ENCODE results near the gene SCML2. TPM values are rescaled to one million over a fixed set of nuclear protein-coding genes. Genes with fewer than 3 reads are reported as not detected.

Gene SCML2
- total RNA-seq, 4 donors from 2014 or later = 2.1 to 3.8 (median 3.0) TPM

GRCh38 chrX:18291006-18291545, 63.4 kb downstream of the SCML2 start:
- Histone ChIP-seq H3K27me3 (no peaks in the 10 kb centered on the region), H3K4me3 (replicated peaks in 1 of 3) (no peak overlapping the region), H3K9me3 (no peaks in the 10 kb centered on the region), H3K27ac (no peak overlapping the region), H3K4me1 (no peaks in the 10 kb centered on the region), H3K36me3 (no peaks in the 10 kb centered on the region)
- intact Hi-C loops (cut with DNase I) = no loop called here
- WGBS, 2 donors = 58 to 67% methylated on average over 7 of the region's 7 CpGs
- no peak for DNase-seq
- TF ChIP-seq CTCF (IDR thresholded peaks at IDR 0.05) (no peak), POLR2A (IDR thresholded peaks at IDR 0.05) (no peak)

DNA sequence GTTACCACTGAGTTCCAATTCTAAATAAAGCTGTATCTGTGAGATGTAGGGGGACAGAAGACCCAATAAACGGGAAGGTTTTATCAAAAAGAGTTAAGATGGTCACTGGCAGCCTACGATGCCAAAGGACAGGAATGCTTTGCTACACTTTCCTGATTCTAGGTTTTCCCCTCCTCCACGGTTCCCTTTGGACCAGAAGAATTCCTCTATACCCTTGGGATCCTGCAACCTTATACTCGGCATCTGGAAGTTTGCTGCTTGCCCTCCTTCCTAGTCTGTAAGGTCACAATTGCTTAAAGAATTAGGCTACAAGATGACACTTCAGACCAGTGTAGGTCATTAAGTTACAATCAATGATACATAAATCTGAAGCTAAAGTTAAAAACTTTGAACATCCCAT, 64.3 kb downstream of the SCML2 start:
- Histone ChIP-seq H3K36me3 (no peaks in the 10 kb centered on the region), H3K9me3 (no peaks in the 10 kb centered on the region), H3K27ac (no peak overlapping the region), H3K4me3 (replicated peaks in 1 of 3) (no peak overlapping the region), H3K4me1 (no peaks in the 10 kb centered on the region), H3K27me3 (no peaks in the 10 kb centered on the region)
- no peak for TF ChIP-seq POLR2A (IDR thresholded peaks at IDR 0.05)
- no peak for TF ChIP-seq CTCF (IDR thresholded peaks at IDR 0.05)
- 74 to 88% methylated on average over 4 of the region's 4 CpGs for WGBS, 2 donors
- no peak for DNase-seq
- intact Hi-C loops (cut with DNase I) = no loop called here

DNA sequence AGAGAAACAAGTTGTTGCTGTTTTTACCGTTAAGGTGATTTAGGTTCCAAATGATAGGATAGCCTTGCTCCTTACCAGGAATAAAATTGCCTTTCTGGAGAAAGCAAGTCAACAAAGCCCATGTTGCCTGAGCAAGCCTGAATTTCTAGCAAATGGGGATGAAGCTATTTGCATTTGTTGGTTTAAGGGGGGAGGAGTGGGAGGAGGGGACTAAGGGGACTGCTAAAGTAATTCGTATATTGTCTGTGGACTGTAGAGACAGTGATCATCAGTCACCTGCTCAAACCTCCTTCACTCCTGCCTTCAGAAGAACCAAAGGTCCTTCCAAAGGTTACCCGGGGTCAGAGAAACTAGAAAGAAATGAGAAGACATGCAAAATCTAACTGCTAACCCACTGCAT, 65.8 kb downstream of the SCML2 start:
- no peak for DNase-seq
- TF ChIP-seq CTCF (IDR thresholded peaks at IDR 0.05) = no peak
- TF ChIP-seq POLR2A (IDR thresholded peaks at IDR 0.05) = no peak
- no peaks in the 10 kb centered on the region for H3K9me3 ChIP-seq
- H3K27ac ChIP-seq = no peak overlapping the region
- intact Hi-C loops (cut with DNase I) = no loop called here
- no peak overlapping the region for H3K4me3 ChIP-seq (replicated peaks in 1 of 3)
- no peaks in the 10 kb centered on the region for H3K36me3 ChIP-seq
- no peaks in the 10 kb centered on the region for H3K27me3 ChIP-seq
- no peaks in the 10 kb centered on the region for H3K4me1 ChIP-seq
- WGBS, 2 donors = 87 to 90% methylated on average over 3 of the region's 3 CpGs

DNA sequence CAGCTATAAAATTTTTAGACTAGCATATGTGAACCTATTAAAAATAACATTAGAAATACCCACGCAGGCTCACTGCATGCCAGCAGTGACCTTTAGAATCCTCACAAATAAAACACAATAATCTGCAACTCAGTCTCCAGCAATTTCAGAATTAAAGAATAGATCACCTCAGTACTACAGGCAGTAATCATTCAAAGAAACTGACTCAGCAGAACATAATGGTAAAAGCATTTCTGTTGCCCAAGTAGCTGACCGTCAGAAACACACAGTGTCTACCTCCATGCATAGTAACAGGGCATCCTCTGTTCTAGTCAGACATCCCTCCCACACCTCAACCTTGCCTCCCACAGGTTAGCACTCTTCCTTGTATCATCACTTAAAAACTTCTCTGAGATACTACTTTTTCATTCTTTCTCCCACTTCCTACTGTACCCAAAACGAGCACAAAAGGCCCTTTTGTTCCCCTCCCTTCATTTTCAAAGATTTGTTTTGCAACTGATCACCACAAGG, 68.1 kb downstream of the SCML2 start:
- intact Hi-C loops (cut with DNase I) = no loop called here
- no peak for DNase-seq
- Histone ChIP-seq H3K4me3 (replicated peaks in 1 of 3) (no peak overlapping the region), H3K27me3 (no peaks in the 10 kb centered on the region), H3K36me3 (no peaks in the 10 kb centered on the region), H3K27ac (no peak overlapping the region), H3K4me1 (no peaks in the 10 kb centered on the region), H3K9me3 (no peaks in the 10 kb centered on the region)
- WGBS, 2 donors = 80 to 88% methylated on average over 3 of the region's 3 CpGs
- TF ChIP-seq POLR2A (IDR thresholded peaks at IDR 0.05) (no peak), CTCF (IDR thresholded peaks at IDR 0.05) (no peak)

DNA sequence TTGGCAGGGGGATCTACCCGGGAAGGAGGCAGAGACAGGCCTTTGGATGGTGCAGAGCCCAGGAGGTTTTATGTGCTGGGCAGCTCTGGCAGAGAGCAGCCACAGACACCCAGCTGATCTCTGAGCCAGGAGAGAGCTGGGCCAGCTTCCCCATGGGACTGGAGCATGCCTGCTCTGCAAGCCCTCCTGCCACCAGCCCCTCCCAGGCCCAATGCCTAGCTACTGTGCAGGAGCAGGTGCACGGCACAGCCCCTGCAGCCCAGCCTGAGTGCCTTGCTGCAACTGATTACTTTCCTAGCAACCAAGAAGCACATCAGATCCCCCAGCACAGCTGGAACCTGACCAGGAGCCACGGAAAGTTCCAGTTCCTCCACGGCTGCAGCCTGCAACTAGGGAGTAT, 76.0 kb downstream of the SCML2 start:
- DNase-seq = no peak
- Histone ChIP-seq H3K9me3 (no peaks in the 10 kb centered on the region), H3K27me3 (no peaks in the 10 kb centered on the region), H3K4me1 (no peaks in the 10 kb centered on the region), H3K36me3 (no peaks in the 10 kb centered on the region), H3K27ac (no peak overlapping the region), H3K4me3 (replicated peaks in 1 of 3) (no peak overlapping the region)
- TF ChIP-seq CTCF (IDR thresholded peaks at IDR 0.05) (no peak), POLR2A (IDR thresholded peaks at IDR 0.05) (no peak)
- intact Hi-C loops (cut with DNase I) = no loop called here
- 80 to 100% methylated on average over 1 to 2 of the region's 4 CpGs for WGBS, 2 donors
